WI38 (cell line): ENCODE measurements around the gene RBBP8NL.

Experiments used
- H3K4me3 ChIP-seq: 2 replicates; pipeline ENCODE4 v1.5.1; 2011; ENCODE audit warnings: low read depth, mild to moderate bottlenecking, control low read depth, low read length
- CTCF ChIP-seq: IDR thresholded peaks from 2 replicates; pipeline ENCODE4 v1.5.1; 2012; ENCODE audit warnings: low read depth, mild to moderate bottlenecking, control low read depth, low read length

The RBBP8NL gene

GRCh38 chr20:62411479-62412193 lies 15.7 kb downstream of the RBBP8NL start:
- no peak overlapping the region for H3K4me3 ChIP-seq
- no peak for TF ChIP-seq CTCF

GRCh38 chr20:62410746-62411478 lies 16.4 kb downstream of the RBBP8NL start:
- TF ChIP-seq CTCF, result no peak
- no peak overlapping the region for H3K4me3 ChIP-seq

GRCh38 chr20:62409931-62410745 lies 17.2 kb downstream of the RBBP8NL start:
- no peak overlapping the region for H3K4me3 ChIP-seq
- peak; percentile 35; the same call in 1 of the 2 replicates for TF ChIP-seq CTCF

- no peak overlapping the region for H3K4me3 ChIP-seq
- TF ChIP-seq CTCF, result no peak
These were observed 18.1 kb downstream of the RBBP8NL start for GRCh38 chr20:62409086-62409853.

- no peak overlapping the region for H3K4me3 ChIP-seq
- TF ChIP-seq CTCF, result no peak
These were observed 18.7 kb downstream of the RBBP8NL start for GRCh38 chr20:62408640-62409039.

GRCh38 chr20:62408055-62408454 lies 19.3 kb downstream of the RBBP8NL start:
- H3K4me3 ChIP-seq, result no peak overlapping the region
- TF ChIP-seq CTCF, result no peak
